H1 (cell line): ENCODE results near the gene GABRG3. TPM values are rescaled to one million over a fixed set of nuclear protein-coding genes. Genes with fewer than 3 reads are reported as not detected.

Source experiments
- CTCF ChIA-PET: fragments of 300-600 bp; sonication (Branson Sonifier 250); formaldehyde crosslinking; loops from one replicate; lab custom pipeline; 2021; ENCODE audit not compliant: partially characterized antibody; lab: Charles Lee
- POLR2A ChIA-PET: fragments of 300-600 bp; sonication (Branson Sonifier 250); formaldehyde crosslinking; loops from one replicate; lab custom pipeline; 2021; ENCODE audit warnings: inconsistent platforms; ENCODE audit not compliant: partially characterized antibody; lab: Charles Lee
- DNase-seq, 2 experiments: peaks; one replicate each; pipeline versions ENCODE4 v3.0.0 to v3.0.0-alpha.2; 2010 to 2022; ENCODE audit warnings: low spot score in 2 of 2, low read depth in 1 of 2, mixed read lengths in 1 of 2
- FAIRE-seq: peaks from 2 replicates; lab custom pipeline; 2011; peaks lifted over from hg19 to GRCh38; lab: Jason Lieb, UNC
- H2AFZ ChIP-seq: 2 replicates; pipeline ENCODE4 v1.8.1; 2012; ENCODE audit warnings: low read length, inconsistent platforms
- H2AK5ac ChIP-seq: 2 replicates; pipeline ENCODE4 v1.6.1; 2013; ENCODE audit warnings: low read depth, low read length
- H2BK120ac ChIP-seq: replicated peaks from 2 replicates; pipeline ENCODE3; 2013; ENCODE audit warnings: low read depth, low read length, inconsistent platforms
- H2BK12ac ChIP-seq: 2 replicates; pipeline ENCODE4 v1.6.1; 2013; ENCODE audit warnings: low read depth, low read length
- H2BK15ac ChIP-seq: 2 replicates; pipeline ENCODE4 v1.6.1; 2013; ENCODE audit warnings: low read length
- H2BK20ac ChIP-seq: 2 replicates; pipeline ENCODE4 v1.6.1; 2013; ENCODE audit warnings: low read length
- H2BK5ac ChIP-seq: 2 replicates; pipeline ENCODE4 v1.6.1; 2013; ENCODE audit warnings: low read depth, low read length
- H3K14ac ChIP-seq: 2 replicates; pipeline ENCODE4 v1.6.1; 2013; ENCODE audit warnings: inconsistent platforms; ENCODE audit not compliant: insufficient read length
- H3K18ac ChIP-seq: 2 replicates; pipeline ENCODE4 v1.6.1; 2013; ENCODE audit warnings: low read length; ENCODE audit errors: extremely low read depth
- H3K23ac ChIP-seq: 2 replicates; pipeline ENCODE4 v1.6.1; 2013; ENCODE audit warnings: inconsistent platforms; ENCODE audit not compliant: insufficient read length
- H3K23me2 ChIP-seq: 2 replicates; pipeline ENCODE4 v1.6.1; 2013; ENCODE audit warnings: low read depth, low read length
- H3K27ac ChIP-seq: 2 replicates; pipeline ENCODE4 v1.6.1; 2011; ENCODE audit warnings: low read depth, low read length, inconsistent platforms
- H3K27me3 ChIP-seq, 4 experiments: replicated peaks in 1 of 4; 1 replicate in 1 of 4; 2 replicates in 3 of 4; pipeline versions ENCODE4 v1.6.1 to v1.8.1; 2011 to 2013; ENCODE audit warnings: low read length in 3 of 4, mild to moderate bottlenecking in 3 of 4, inconsistent platforms in 2 of 4, mixed read lengths in 2 of 4, moderate library complexity in 1 of 4; ENCODE audit not compliant: control insufficient read depth in 3 of 4, insufficient read depth in 3 of 4; ENCODE audit errors: extremely low read depth in 1 of 4
- H3K36me3 ChIP-seq, 4 experiments: 2 replicates each; pipeline versions ENCODE4 v1.6.1 to v1.8.1; 2011 to 2013; ENCODE audit warnings: mild to moderate bottlenecking in 4 of 4, low read length in 3 of 4, moderate library complexity in 2 of 4, control low read depth in 1 of 4, inconsistent platforms in 1 of 4; ENCODE audit not compliant: insufficient read depth in 4 of 4, control insufficient read depth in 2 of 4
- H3K4ac ChIP-seq: replicated peaks from 2 replicates; pipeline ENCODE3; 2013; ENCODE audit warnings: low read length, low read depth, mixed read lengths, inconsistent platforms; ENCODE audit not compliant: insufficient read length
- H3K4me1 ChIP-seq, 4 experiments: replicated peaks in 1 of 4; 1 replicate in 1 of 4; 2 replicates in 3 of 4; pipeline versions ENCODE4 v1.6.1 to v1.8.1; 2011 to 2013; ENCODE audit warnings: low read length in 3 of 4, inconsistent platforms in 2 of 4, mixed read lengths in 1 of 4; ENCODE audit not compliant: insufficient read depth in 4 of 4, control insufficient read depth in 3 of 4
- H3K4me2 ChIP-seq, 2 experiments: 2 replicates each; pipeline versions ENCODE4 v1.6.1 to v1.8.1; 2011 to 2013; ENCODE audit warnings: low read depth in 2 of 2, low read length in 2 of 2, control low read depth in 1 of 2, inconsistent platforms in 1 of 2, mild to moderate bottlenecking in 1 of 2; ENCODE audit not compliant: insufficient read depth in 1 of 2
- H3K4me3 ChIP-seq, 4 experiments: fragments of 200-600, 300-600 bp in 1 of 4; sonication (generic), shearing (Covaris generic), sonication (Bioruptor Twin) in 1 of 4; 2 replicates each; pipeline versions ENCODE4 v1.5.1 to v1.8.1; 2011 to 2016; ENCODE audit warnings: low read length in 4 of 4, low read depth in 3 of 4, control low read depth in 2 of 4, inconsistent platforms in 2 of 4, mild to moderate bottlenecking in 2 of 4, mixed read lengths in 1 of 4, moderate library complexity in 1 of 4; ENCODE audit not compliant: insufficient read depth in 2 of 4; ENCODE audit errors: extremely low read depth in 1 of 4
- H3K56ac ChIP-seq: replicated peaks from 2 replicates; pipeline ENCODE3; 2013; ENCODE audit warnings: low read depth, mild to moderate bottlenecking, mixed read lengths, low read length, inconsistent platforms; ENCODE audit not compliant: insufficient read length
- H3K79me1 ChIP-seq: 2 replicates; pipeline ENCODE4 v1.6.1; 2013; ENCODE audit warnings: low read depth, low read length, control low read depth
- H3K79me2 ChIP-seq, 2 experiments: 2 replicates each; pipeline versions ENCODE4 v1.6.1 to v1.8.1; 2012 to 2013; ENCODE audit warnings: low read length in 2 of 2, mild to moderate bottlenecking in 2 of 2, inconsistent platforms in 1 of 2; ENCODE audit not compliant: insufficient read depth in 2 of 2, control insufficient read depth in 1 of 2
- H3K9ac ChIP-seq, 4 experiments: replicated peaks in 1 of 4; 1 replicate in 1 of 4; 2 replicates in 3 of 4; pipeline versions ENCODE4 v1.6.1 to v1.8.1; 2011 to 2013; ENCODE audit warnings: low read depth in 3 of 4, low read length in 3 of 4, control low read depth in 2 of 4, mild to moderate bottlenecking in 2 of 4, moderate library complexity in 2 of 4, inconsistent platforms in 1 of 4; ENCODE audit errors: extremely low read depth in 1 of 4
- H3K9me3 ChIP-seq, 2 experiments: 2 replicates each; pipeline versions ENCODE4 v1.6.1 to v1.8.1; 2012 to 2013; ENCODE audit warnings: mild to moderate bottlenecking in 2 of 2, moderate library complexity in 2 of 2, control low read depth in 1 of 2, inconsistent platforms in 1 of 2, low read depth in 1 of 2, low read length in 1 of 2, mixed read lengths in 1 of 2; ENCODE audit not compliant: insufficient read depth in 2 of 2
- H4K20me1 ChIP-seq, 2 experiments: replicated peaks in 1 of 2; 2 replicates each; pipeline versions ENCODE3 to v1.8.1; 2011 to 2013; ENCODE audit warnings: inconsistent platforms in 2 of 2, low read length in 2 of 2, mild to moderate bottlenecking in 1 of 2; ENCODE audit not compliant: insufficient read depth in 2 of 2, control insufficient read depth in 1 of 2
- H4K5ac ChIP-seq: 2 replicates; pipeline ENCODE4 v1.6.1; 2013; ENCODE audit warnings: low read length, low read depth, mixed read lengths, inconsistent platforms; ENCODE audit not compliant: insufficient read length
- H4K8ac ChIP-seq: 2 replicates; pipeline ENCODE4 v1.8.0; 2013; ENCODE audit warnings: mild to moderate bottlenecking, moderate library complexity, low read length, inconsistent platforms; ENCODE audit not compliant: insufficient read depth; ENCODE audit errors: extremely low read depth
- H4K91ac ChIP-seq: replicated peaks from 2 replicates; pipeline ENCODE3; 2013; ENCODE audit warnings: low read length, mixed read lengths, inconsistent platforms; ENCODE audit not compliant: insufficient read length
- GTF2F1 ChIP-seq: IDR thresholded peaks from 2 replicates; pipeline ENCODE4 v1.6.1; 2012; ENCODE audit warnings: low read depth, low read length, improper control_type of control experiment, borderline replicate concordance
- USF2 ChIP-seq: IDR thresholded peaks from 2 replicates; pipeline ENCODE4 v1.6.1; 2011; ENCODE audit warnings: low read length, improper control_type of control experiment
- WGBS, 2 experiments: shearing (Covaris generic) in 1 of 2; methylation state at CpG; one replicate each; pipeline versions ENCODE4 v1.1.6 to v1.1.7; 2013 to 2015; ENCODE audit warnings: low lambda C conversion rate in 2 of 2, mixed read lengths in 2 of 2, inconsistent platforms in 1 of 2, low coverage in 1 of 2, missing lambda C conversion rate in 1 of 2; ENCODE audit not compliant: insufficient replicate concordance in 2 of 2, insufficient coverage in 1 of 2, insufficient read length in 1 of 2; ENCODE audit errors: extremely low coverage in 1 of 2, missing lambda C conversion rate in 1 of 2; 5-methylcytosine and 5-hydroxymethylcytosine counted together
- polyA plus RNA-seq, 7 experiments: library from polyadenylated mRNA; depleted of rRNA in 3 of 7; stranded (reverse) in 5 of 7; unstranded in 2 of 7; fragments of >200 nt in 5 of 7; fragments of 200-250 nt in 2 of 7; gene quantifications; 1 replicate in 5 of 7; 2 replicates in 1 of 7; 4 replicates in 1 of 7; pipeline versions ENCODE4 v1.2.1 to v1.2.3, GENCODE V29; 2011 to 2013; ENCODE audit warnings: missing spikeins in 2 of 7, mixed read lengths in 2 of 7
- total RNA-seq: library from RNA; stranded (reverse); fragmentation: NEBNext Ultra II Directional; extraction: Animal tissue kit (Norgen Biotek cat#: 25700); gene quantifications from 2 replicates; pipeline ENCODE4 v1.2.1, GENCODE V29; 2021

GABRG3 gene
- total and polyA plus RNA-seq, 2 of the 8 experiments (the other 6 are each of a cell fraction or from before 2014, with no cell fraction given) = 0.17 to 0.80 TPM

- Histone ChIP-seq H4K20me1 (no peaks in the 10 kb centered on the region), H3K27me3 (no peaks in the 10 kb centered on the region), H3K56ac (no peak overlapping the region), H3K36me3 (no peaks in the 10 kb centered on the region; a peak in 1 of 8 replicates), H3K14ac (no peak overlapping the region), H3K79me2 (no peaks in the 10 kb centered on the region), H3K27ac (no peak overlapping the region), H3K23ac (no peak overlapping the region), H2BK20ac (no peak overlapping the region), H3K4ac (no peak overlapping the region), H3K18ac (no peak overlapping the region), H4K91ac (no peak overlapping the region), H3K9ac (no peak overlapping the region), H4K8ac (no peak overlapping the region; the same call in 1 of the 2 replicates), H3K4me3 (no peak overlapping the region), H2BK5ac (no peak overlapping the region), H2AK5ac (no peak overlapping the region), H4K5ac (no peak overlapping the region), H2BK120ac (no peak overlapping the region), H2AFZ (no peak overlapping the region)
- POLR2A ChIA-PET = no interaction called here
- 92% methylated on average over 2 of the region's 2 CpGs; no CpG with 5 or more reads in 1 of the 2 experiments for WGBS, 2 experiments
- TF ChIP-seq USF2 (no peak), GTF2F1 (no peak)
- TF ChIP-seq, all 59 proteins: peak for 0
- CTCF ChIA-PET = no interaction called here
- Histone ChIP-seq H3K79me1 (no peaks in the 10 kb centered on the region), H2BK12ac (no peak overlapping the region), H3K4me2 (no peak overlapping the region), H2BK15ac (no peak overlapping the region), H3K23me2 (no peaks in the 10 kb centered on the region), H3K4me1 (no peaks in the 10 kb centered on the region), H3K9me3 (peaks cover 3% of the 10 kb centered on the region in 2 experiments; a peak in 1 of 4 replicates)
- DNase-seq = no peak
- no peak for FAIRE-seq
Observed at GRCh38 chr15:27466758-27467157, 495.8 kb downstream of the GABRG3 start.
